SK-N-SH (cell line): ENCODE results near the gene THSD4.

Experiments used
- CTCF ChIP-seq: fragments of 200-600 bp; sonication (generic); IDR thresholded peaks from 2 replicates; pipeline ENCODE4 v1.6.1; 2017; ENCODE audit warnings: antibody characterized with exemption, mild to moderate bottlenecking, moderate library complexity
- ELF1 ChIP-seq: IDR thresholded peaks from 2 replicates; pipeline ENCODE4 v1.4.0; 2012
- EZH2phosphoT487 ChIP-seq: fragments of 200-600 bp; sonication (generic); IDR thresholded peaks from 2 replicates; pipeline ENCODE4 v1.6.1; 2017; ENCODE audit warnings: low read depth, mixed run types, mild to moderate bottlenecking, antibody characterized with exemption, moderate library complexity, borderline replicate concordance
- FOXJ3 ChIP-seq: sonication (generic); formaldehyde crosslinking; IDR thresholded peaks from 2 replicates; pipeline ENCODE4 v1.5.1; 2020; ENCODE audit warnings: mild to moderate bottlenecking, missing genetic modification reagents
- GABPA ChIP-seq: IDR thresholded peaks from 2 replicates; pipeline ENCODE4 v1.4.0; 2012; ENCODE audit warnings: low read depth, mild to moderate bottlenecking
- NFIC ChIP-seq: IDR thresholded peaks from 2 replicates; pipeline ENCODE4 v1.4.0; 2012; ENCODE audit warnings: borderline replicate concordance
- REST ChIP-seq: IDR thresholded peaks from 2 replicates; pipeline ENCODE4 v1.6.1; 2012; ENCODE audit warnings: mild to moderate bottlenecking, low read depth, low read length, moderate library complexity

GRCh38 chr15:71256934-71257664 lies 141.8 kb downstream of the THSD4 start:
- TF ChIP-seq FOXJ3 (CRISPR knock-in tag): no peak
- no peak for TF ChIP-seq EZH2phosphoT487
- TF ChIP-seq CTCF: peak; percentile 18
- no peak for TF ChIP-seq REST
- TF ChIP-seq ELF1: no peak
- no peak for TF ChIP-seq NFIC
- no peak for TF ChIP-seq GABPA
